Sigmoid colon (tissue), 4 donors: ENCODE data around the gene SSTR5.

Source experiments
- POLR2A ChIP-seq, 2 donors: fragments of 450-650 bp; IDR thresholded peaks; one replicate each; pipeline ENCODE4 v1.6.1; 2016; ENCODE audit warnings: antibody characterized with exemption in 2 of 2, mild to moderate bottlenecking in 2 of 2, moderate library complexity in 2 of 2
- POLR2AphosphoS5 ChIP-seq, 4 donors: sonication (generic); formaldehyde crosslinking; IDR thresholded peaks; one replicate each; pipeline ENCODE4 v1.6.1; 2017; ENCODE audit warnings: antibody characterized with exemption in 4 of 4
- TF ChIP-seq, protein P1 (sequence below), 4 experiments: fragments of 450-650 bp in 3 of 4; fragments of 200-600 bp in 1 of 4; IDR thresholded peaks; one replicate each; pipeline ENCODE4 v1.5.1; 2016 to 2019; ENCODE audit warnings: antibody characterized with exemption in 4 of 4, mild to moderate bottlenecking in 3 of 4, moderate library complexity in 2 of 4

DNA sequence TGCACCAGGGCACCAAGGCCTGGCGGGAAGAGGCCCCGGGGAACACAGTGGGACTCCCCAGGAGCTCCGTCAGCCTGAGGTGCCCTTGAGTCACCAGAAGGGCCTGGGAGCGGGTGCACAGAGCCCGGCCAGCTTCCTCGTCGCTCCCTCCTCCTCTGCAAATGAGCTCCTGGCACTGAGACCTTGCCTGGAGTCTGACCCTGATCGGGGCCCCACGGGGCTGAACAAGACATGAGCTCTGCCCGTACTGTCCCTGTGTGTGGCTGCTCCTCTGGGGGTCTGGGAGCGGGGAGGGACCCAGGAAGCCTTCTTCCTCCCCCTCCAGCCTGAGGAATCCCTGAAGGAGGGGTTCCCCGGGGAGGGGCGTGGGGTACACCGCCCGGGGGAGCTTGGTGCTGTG is 36.4 kb upstream of the SSTR5 start:
- no peak for TF ChIP-seq POLR2AphosphoS5 (IDR thresholded peaks at IDR 0.05)
- TF ChIP-seq, protein P1, sequence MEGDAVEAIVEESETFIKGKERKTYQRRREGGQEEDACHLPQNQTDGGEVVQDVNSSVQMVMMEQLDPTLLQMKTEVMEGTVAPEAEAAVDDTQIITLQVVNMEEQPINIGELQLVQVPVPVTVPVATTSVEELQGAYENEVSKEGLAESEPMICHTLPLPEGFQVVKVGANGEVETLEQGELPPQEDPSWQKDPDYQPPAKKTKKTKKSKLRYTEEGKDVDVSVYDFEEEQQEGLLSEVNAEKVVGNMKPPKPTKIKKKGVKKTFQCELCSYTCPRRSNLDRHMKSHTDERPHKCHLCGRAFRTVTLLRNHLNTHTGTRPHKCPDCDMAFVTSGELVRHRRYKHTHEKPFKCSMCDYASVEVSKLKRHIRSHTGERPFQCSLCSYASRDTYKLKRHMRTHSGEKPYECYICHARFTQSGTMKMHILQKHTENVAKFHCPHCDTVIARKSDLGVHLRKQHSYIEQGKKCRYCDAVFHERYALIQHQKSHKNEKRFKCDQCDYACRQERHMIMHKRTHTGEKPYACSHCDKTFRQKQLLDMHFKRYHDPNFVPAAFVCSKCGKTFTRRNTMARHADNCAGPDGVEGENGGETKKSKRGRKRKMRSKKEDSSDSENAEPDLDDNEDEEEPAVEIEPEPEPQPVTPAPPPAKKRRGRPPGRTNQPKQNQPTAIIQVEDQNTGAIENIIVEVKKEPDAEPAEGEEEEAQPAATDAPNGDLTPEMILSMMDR (IDR thresholded peaks at IDR 0.05), result no peak
- TF ChIP-seq POLR2A (IDR thresholded peaks at IDR 0.05), result no peak
